ENCODE measurements around the gene UTF1.

- TF ChIP-seq POLR2AphosphoS5 (IDR thresholded peaks at IDR 0.05; ENCODE audit: low read depth, low read length) (no peak), SIN3A (IDR thresholded peaks at IDR 0.05; ENCODE audit: borderline replicate concordance, insufficient read depth, low read length) (no peak)
- TF ChIP-seq, protein P1, sequence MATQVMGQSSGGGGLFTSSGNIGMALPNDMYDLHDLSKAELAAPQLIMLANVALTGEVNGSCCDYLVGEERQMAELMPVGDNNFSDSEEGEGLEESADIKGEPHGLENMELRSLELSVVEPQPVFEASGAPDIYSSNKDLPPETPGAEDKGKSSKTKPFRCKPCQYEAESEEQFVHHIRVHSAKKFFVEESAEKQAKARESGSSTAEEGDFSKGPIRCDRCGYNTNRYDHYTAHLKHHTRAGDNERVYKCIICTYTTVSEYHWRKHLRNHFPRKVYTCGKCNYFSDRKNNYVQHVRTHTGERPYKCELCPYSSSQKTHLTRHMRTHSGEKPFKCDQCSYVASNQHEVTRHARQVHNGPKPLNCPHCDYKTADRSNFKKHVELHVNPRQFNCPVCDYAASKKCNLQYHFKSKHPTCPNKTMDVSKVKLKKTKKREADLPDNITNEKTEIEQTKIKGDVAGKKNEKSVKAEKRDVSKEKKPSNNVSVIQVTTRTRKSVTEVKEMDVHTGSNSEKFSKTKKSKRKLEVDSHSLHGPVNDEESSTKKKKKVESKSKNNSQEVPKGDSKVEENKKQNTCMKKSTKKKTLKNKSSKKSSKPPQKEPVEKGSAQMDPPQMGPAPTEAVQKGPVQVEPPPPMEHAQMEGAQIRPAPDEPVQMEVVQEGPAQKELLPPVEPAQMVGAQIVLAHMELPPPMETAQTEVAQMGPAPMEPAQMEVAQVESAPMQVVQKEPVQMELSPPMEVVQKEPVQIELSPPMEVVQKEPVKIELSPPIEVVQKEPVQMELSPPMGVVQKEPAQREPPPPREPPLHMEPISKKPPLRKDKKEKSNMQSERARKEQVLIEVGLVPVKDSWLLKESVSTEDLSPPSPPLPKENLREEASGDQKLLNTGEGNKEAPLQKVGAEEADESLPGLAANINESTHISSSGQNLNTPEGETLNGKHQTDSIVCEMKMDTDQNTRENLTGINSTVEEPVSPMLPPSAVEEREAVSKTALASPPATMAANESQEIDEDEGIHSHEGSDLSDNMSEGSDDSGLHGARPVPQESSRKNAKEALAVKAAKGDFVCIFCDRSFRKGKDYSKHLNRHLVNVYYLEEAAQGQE (IDR thresholded peaks at IDR 0.05; ENCODE audit: insufficient read depth in 1 of 2, low read depth in 2 of 2, low read length in 2 of 2), result no peak
These were observed 31.2 kb upstream of the UTF1 start for GRCh38 chr10:133198621-133199487.
